Motor neuron (in vitro differentiated cells): Measurements from ENCODE around the gene AFF1. TPM values are rescaled to one million over a fixed set of nuclear protein-coding genes. Genes with fewer than 3 reads are reported as not detected.
A peak's percentile ranks its signal among the peaks of the same experiment; 100 is the strongest.

Experiments
- ATAC-seq, 8 experiments: fragments of 200-7000 bp; cut with Tn5 transposase; replicated peaks in 6 of 8; 2 replicates each; pipeline ENCODE4 v1.8.0; 2021; ENCODE audit warnings: mild to moderate bottlenecking in 8 of 8, moderate library complexity in 8 of 8
- H3K27ac ChIP-seq, 2 donors: fragments of 250-450 bp; sonication (Bioruptor Pico); 2 replicates each; pipeline ENCODE4 v1.9.0; 2021; ENCODE audit warnings: antibody characterized with exemption in 2 of 2, mild to moderate bottlenecking in 2 of 2, moderate library complexity in 1 of 2
- H3K4me1 ChIP-seq, 2 donors: fragments of 250-450 bp; sonication (Bioruptor Pico); replicated peaks in 1 of 2; 2 replicates each; pipeline ENCODE4 v1.6.1; 2021; ENCODE audit warnings: antibody characterized with exemption in 2 of 2, mild to moderate bottlenecking in 2 of 2, moderate library complexity in 1 of 2
- H3K4me3 ChIP-seq, 5 donors: fragments of 250-450 bp; sonication (Bioruptor Pico); 2 replicates each; pipeline ENCODE4 v1.9.0; 2021; ENCODE audit warnings: antibody characterized with exemption in 5 of 5, mild to moderate bottlenecking in 5 of 5, moderate library complexity in 4 of 5
- WGBS, 10 experiments: fragments of 450-650 bp; shearing (Covaris generic); methylation state at CpG; one replicate each; pipeline ENCODE4 v1.0.0; 2022; 5-methylcytosine and 5-hydroxymethylcytosine counted together
- in situ Hi-C, 9 experiments: fragments of 400-800 bp; cut with MboI; loops; one replicate each; pipeline ENCODE4 v1.15.0; 2021; ENCODE audit warnings: low sequenced_read_pairs in 9 of 9, low pct_unique_long_range_greater_than_20kb in 2 of 9; ENCODE audit not compliant: unreplicated experiment in 9 of 9
- total RNA-seq, 8 experiments: library from RNA; unstranded; fragments of 300-600 nt; gene quantifications; 2 replicates each; pipeline versions ENCODE4 v1.2.3 to v1.2.4, GENCODE V29; 2022

AFF1 gene
- total RNA-seq, 8 experiments from 2014 or later: 7.7 to 47.0 (median 15.8) TPM

GRCh38 chr4:87103086-87103485, 168.3 kb downstream of the AFF1 start:
- no peak for ATAC-seq
- Histone ChIP-seq H3K4me3 (no peak overlapping the region), H3K27ac (no peak overlapping the region), H3K4me1 (no peaks in the 10 kb centered on the region)
- WGBS, 10 experiments: 40 to 100% (median 100%) methylated on average over 1 of the region's 1 CpG; no CpG with 5 or more reads in 3 of the 10 experiments
- in situ Hi-C loops: loop anchor here in 1 of 9 experiments (25.0 kb wide), 1 partner anchor 166 kb away; the partner anchor contains the start of gene AFF1

- ATAC-seq: peak in 2 of 8 experiments; percentile 14 to 29
- 13 to 100% (median 78%) methylated on average over 1 to 2 of the region's 2 CpGs; no CpG with 5 or more reads in 2 of the 10 experiments for WGBS, 10 experiments
- in situ Hi-C loops: loop anchor here in 1 of 9 experiments (25.0 kb wide), 1 partner anchor 166 kb away; the partner anchor contains the start of gene AFF1
- Histone ChIP-seq H3K27ac (no peak overlapping the region), H3K4me3 (no peak overlapping the region), H3K4me1 (no peaks in the 10 kb centered on the region)
These were observed 168.9 kb downstream of the AFF1 start for GRCh38 chr4:87103691-87104187.

- Histone ChIP-seq H3K4me1 (no peaks in the 10 kb centered on the region), H3K27ac (no peak overlapping the region), H3K4me3 (no peak overlapping the region)
- in situ Hi-C loops: loop anchor here in 1 of 9 experiments (25.0 kb wide), 1 partner anchor 168 kb away; the partner anchor contains the start of gene AFF1
- whole genome bisulfite sequencing, 10 experiments: 63 to 100% (median 94%) methylated on average over 1 to 5 of the region's 5 CpGs
- ATAC-seq: peak in 1 of 8 experiments; percentile 40
These were observed 170.5 kb downstream of the AFF1 start for GRCh38 chr4:87105101-87105845.

GRCh38 chr4:87108142-87108546, 173.3 kb downstream of the AFF1 start:
- in situ Hi-C loops: loop anchor here in 1 of 9 experiments (25.0 kb wide), 1 partner anchor 171 kb away; the partner anchor contains the start of gene AFF1
- H3K27ac ChIP-seq: no peak overlapping the region
- no peaks in the 10 kb centered on the region for H3K4me1 ChIP-seq
- peak; percentile 50 to 95 (median 80) for ATAC-seq
- 0 to 86% (median 44%) methylated on average over 1 to 5 of the region's 5 CpGs; no CpG with 5 or more reads in 6 of the 10 experiments for WGBS, 10 experiments
- no peak overlapping the region for H3K4me3 ChIP-seq

- no peak overlapping the region for H3K27ac ChIP-seq
- in situ Hi-C loops: loop anchor here in 1 of 9 experiments (25.0 kb wide), 1 partner anchor 172 kb away; the partner anchor contains the start of gene AFF1
- 0 to 100% (median 95%) methylated on average over 1 to 3 of the region's 3 CpGs; no CpG with 5 or more reads in 2 of the 10 experiments for WGBS, 10 experiments
- no peaks in the 10 kb centered on the region for H3K4me1 ChIP-seq
- no peak overlapping the region for H3K4me3 ChIP-seq
- no peak for ATAC-seq
These were observed 174.3 kb downstream of the AFF1 start for GRCh38 chr4:87109121-87109520.

GRCh38 chr4:87109945-87110344, 175.1 kb downstream of the AFF1 start:
- in situ Hi-C loops: loop anchor here in 1 of 9 experiments (25.0 kb wide), 1 partner anchor 173 kb away; the partner anchor contains the start of gene AFF1
- no peak overlapping the region for H3K27ac ChIP-seq
- WGBS, 10 experiments: 82 to 100% (median 100%) methylated on average over 1 of the region's 1 CpG; no CpG with 5 or more reads in 1 of the 10 experiments
- no peak overlapping the region for H3K4me3 ChIP-seq
- H3K4me1 ChIP-seq: no peaks in the 10 kb centered on the region
- no peak for ATAC-seq

GRCh38 chr4:87112063-87112462, 177.3 kb downstream of the AFF1 start:
- in situ Hi-C loops: loop anchor here in 1 of 9 experiments (25.0 kb wide), 1 partner anchor 175 kb away; the partner anchor contains the start of gene AFF1

GRCh38 chr4:87114245-87115062, 179.6 kb downstream of the AFF1 start:
- in situ Hi-C loops: loop anchor here in 1 of 9 experiments (25.0 kb wide), 1 partner anchor 177 kb away; the partner anchor contains the start of gene AFF1
- ATAC-seq: no peak
- Histone ChIP-seq H3K4me1 (no peaks in the 10 kb centered on the region), H3K4me3 (no peak overlapping the region), H3K27ac (no peak overlapping the region)
- 40 to 100% (median 88%) methylated on average over 1 to 6 of the region's 24 CpGs; no CpG with 5 or more reads in 3 of the 10 experiments for WGBS, 10 experiments

More at GRCh38 chr4:87112063-87112462, 177.3 kb downstream of the AFF1 start:
- no peaks in the 10 kb centered on the region for H3K4me1 ChIP-seq
- WGBS, 10 experiments: 89 to 100% (median 97%) methylated on average over 3 to 4 of the region's 4 CpGs; no CpG with 5 or more reads in 1 of the 10 experiments
- no peak overlapping the region for H3K27ac ChIP-seq
- no peak for ATAC-seq
- no peak overlapping the region for H3K4me3 ChIP-seq

- Histone ChIP-seq H3K27ac (no peak overlapping the region), H3K4me1 (no peaks in the 10 kb centered on the region), H3K4me3 (no peak overlapping the region)
- ATAC-seq: no peak
- in situ Hi-C loops: loop anchor here in 1 of 9 experiments (25.0 kb wide), 1 partner anchor 179 kb away; the partner anchor contains the start of gene AFF1
- 80 to 100% (median 100%) methylated on average over 1 of the region's 1 CpG; no CpG with 5 or more reads in 4 of the 10 experiments for WGBS, 10 experiments
These were observed 181.4 kb downstream of the AFF1 start for GRCh38 chr4:87116231-87116630.

GRCh38 chr4:87117051-87117731, 182.4 kb downstream of the AFF1 start:
- H3K27ac ChIP-seq: no peak overlapping the region
- no peaks in the 10 kb centered on the region for H3K4me1 ChIP-seq
- in situ Hi-C loops: loop anchor here in 1 of 9 experiments (25.0 kb wide), 1 partner anchor 180 kb away; the partner anchor contains the start of gene AFF1
- no peak overlapping the region for H3K4me3 ChIP-seq
- ATAC-seq: no peak
- WGBS, 10 experiments: 69 to 100% (median 94%) methylated on average over 2 to 5 of the region's 8 CpGs; no CpG with 5 or more reads in 4 of the 10 experiments

GRCh38 chr4:87117732-87118075, 182.9 kb downstream of the AFF1 start:
- no peaks in the 10 kb centered on the region for H3K4me1 ChIP-seq
- H3K27ac ChIP-seq: no peak overlapping the region
- H3K4me3 ChIP-seq: no peak overlapping the region
- ATAC-seq: no peak
- in situ Hi-C loops: loop anchor here in 1 of 9 experiments (25.0 kb wide), 1 partner anchor 180 kb away; the partner anchor contains the start of gene AFF1
- WGBS, 10 experiments: 50 to 100% (median 96%) methylated on average over 1 to 5 of the region's 5 CpGs; no CpG with 5 or more reads in 1 of the 10 experiments

GRCh38 chr4:87118421-87118820, 183.6 kb downstream of the AFF1 start:
- H3K27ac ChIP-seq: no peak overlapping the region
- 100% methylated on average over 1 of the region's 1 CpG; no CpG with 5 or more reads in 5 of the 10 experiments for WGBS, 10 experiments
- in situ Hi-C loops: loop anchor here in 1 of 9 experiments (25.0 kb wide), 1 partner anchor 181 kb away; the partner anchor contains the start of gene AFF1

More at GRCh38 chr4:87118421-87118820, 183.6 kb downstream of the AFF1 start:
- no peak for ATAC-seq
- Histone ChIP-seq H3K4me1 (peaks cover 0 to 2% of the 10 kb centered on the region in 2 donors), H3K4me3 (no peak overlapping the region)
